Measurements from ENCODE around the gene SSR3.
"Not testable (repeated sequence)": the region's sequence is repeated elsewhere in the genome, so short reads cannot be mapped to it uniquely, and the experiment has no call there.

Gene SSR3

DNA sequence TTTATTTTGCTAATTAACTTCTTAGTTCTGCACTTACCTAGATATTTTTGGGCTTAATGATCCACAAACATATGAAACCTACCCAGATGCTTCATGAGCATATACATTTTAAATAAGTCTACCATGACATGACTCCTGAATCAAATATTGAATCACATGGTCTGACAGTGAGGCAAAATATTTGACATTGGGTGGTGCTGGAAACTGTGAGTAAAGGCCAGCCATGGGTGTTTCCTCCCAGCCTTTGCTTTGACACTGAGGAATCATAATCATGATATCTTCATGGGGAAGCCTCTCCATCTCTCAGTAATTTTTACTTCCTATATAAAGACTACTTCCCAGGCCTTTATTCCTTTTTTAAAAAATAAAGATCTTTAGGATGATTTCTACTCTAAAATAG, 22.8 kb upstream of the SSR3 start:
- no peak overlapping the region for H3K27ac ChIP-seq
- ChIA-PET POLR2A (ENCODE audit: low non-redundant PET) (no interaction called here), CTCF (no interaction called here)
- DNase-seq (ENCODE audit: low spot score), result peak; percentile 20
- TF ChIP-seq CTCF (conservative IDR thresholded peaks at IDR 0.05; ENCODE audit: low read depth), result no peak

DNA sequence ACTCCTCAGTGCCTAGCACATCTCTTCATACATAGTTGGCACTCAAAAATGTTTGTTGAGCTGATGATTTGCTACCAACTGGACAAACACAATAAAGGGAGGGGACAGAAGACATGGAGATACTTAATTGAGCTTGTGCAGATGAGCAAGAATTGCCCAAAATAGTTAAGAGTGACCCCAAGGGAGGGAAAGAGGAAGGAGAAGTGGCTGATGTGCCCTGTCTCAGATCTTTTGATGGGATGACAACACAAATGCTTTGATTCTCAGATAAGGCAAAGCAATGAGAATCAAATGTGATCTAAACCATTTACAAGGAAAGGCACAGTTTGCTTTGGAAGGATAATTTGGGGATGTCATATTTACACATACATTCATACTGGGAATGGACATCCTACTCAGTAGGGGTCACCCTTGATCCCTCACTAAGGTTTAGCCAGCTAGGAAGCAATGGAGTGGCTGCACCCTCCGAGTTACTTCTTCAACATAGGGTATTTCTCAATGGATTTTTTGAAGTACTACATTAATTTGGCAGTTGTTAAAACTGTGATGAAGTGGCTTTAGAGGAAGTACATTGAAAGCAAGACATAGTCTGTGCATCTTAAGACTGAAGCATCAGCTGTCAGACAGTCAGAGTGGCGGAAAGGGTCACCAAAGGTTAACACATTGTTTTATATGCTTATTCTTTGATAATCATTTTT, 21.9 kb upstream of the SSR3 start:
- ChIA-PET CTCF (interaction anchor here (0.7 kb wide), 2 partner anchors 69 to 447 kb away, joined by 3 to 4 read pairs; no protein-coding TSS in a partner anchor), POLR2A (ENCODE audit: low non-redundant PET) (no interaction called here)
- no peak for TF ChIP-seq CTCF (conservative IDR thresholded peaks at IDR 0.05; ENCODE audit: low read depth)
- DNase-seq (ENCODE audit: low spot score), result no peak
- H3K27ac ChIP-seq, result no peak overlapping the region

DNA sequence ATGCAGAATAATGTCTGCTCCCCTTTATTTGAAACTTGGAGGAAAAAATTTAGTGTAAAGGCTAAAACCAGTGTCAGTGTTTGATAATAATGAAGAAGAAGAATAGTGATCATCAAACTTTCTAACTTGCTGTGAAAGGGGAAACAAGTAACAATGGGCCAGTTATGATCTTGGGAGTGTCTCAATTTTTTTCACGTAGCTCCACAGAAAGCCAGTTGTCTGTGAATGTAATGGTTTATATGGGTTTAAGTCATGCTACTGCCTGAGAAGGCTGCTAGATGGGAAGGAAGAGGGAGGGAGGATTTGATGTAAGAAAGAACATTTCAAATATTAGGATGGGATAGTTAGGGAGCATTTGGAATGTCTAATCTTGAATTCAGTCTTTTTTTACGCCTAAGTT, 21.1 kb upstream of the SSR3 start:
- ChIA-PET CTCF (interaction anchor here (0.7 kb wide), 2 partner anchors 70 to 448 kb away, joined by 3 to 4 read pairs; no protein-coding TSS in a partner anchor), POLR2A (ENCODE audit: low non-redundant PET) (no interaction called here)
- TF ChIP-seq CTCF (conservative IDR thresholded peaks at IDR 0.05; ENCODE audit: low read depth), result no peak
- no peak for DNase-seq (ENCODE audit: low spot score)
- H3K27ac ChIP-seq, result no peak overlapping the region

DNA sequence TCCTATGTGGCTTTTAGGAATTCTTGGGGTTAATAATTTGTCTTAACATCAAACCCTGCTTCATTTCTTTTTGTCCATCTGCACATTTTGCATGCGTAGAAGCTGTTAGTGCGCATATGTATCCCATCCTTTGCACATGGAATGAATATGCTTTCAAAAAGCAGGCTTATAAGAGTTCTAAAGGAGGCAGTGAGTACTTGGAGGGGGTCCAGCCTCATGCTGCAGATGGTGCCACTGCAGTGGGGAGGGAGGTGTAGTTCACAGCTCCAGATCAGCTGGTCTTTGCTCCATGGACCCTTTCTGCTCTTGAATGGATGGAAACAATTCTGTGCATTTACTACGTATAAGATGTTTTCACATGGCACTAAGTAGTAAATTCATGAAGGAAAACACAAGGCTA, 20.7 kb upstream of the SSR3 start:
- CTCF ChIA-PET, result interaction anchor here (0.8 kb wide), 1 partner anchor 10 kb away, joined by 4 read pairs; no protein-coding TSS in a partner anchor
- POLR2A ChIA-PET (ENCODE audit: low non-redundant PET), result no interaction called here
- no peak for TF ChIP-seq CTCF (conservative IDR thresholded peaks at IDR 0.05; ENCODE audit: low read depth)
- no peak for DNase-seq (ENCODE audit: low spot score)
- H3K27ac ChIP-seq, result no peak overlapping the region

- H3K27ac ChIP-seq; DNase-seq (ENCODE audit: low spot score); POLR2A ChIA-PET (ENCODE audit: low non-redundant PET); CTCF ChIA-PET: not testable (repeated sequence)
These were observed 15.0 kb upstream of the SSR3 start for GRCh38 chr3:156569881-156570280.

GRCh38 chr3:156569016-156569415, 14.1 kb upstream of the SSR3 start:
- H3K27ac ChIP-seq; DNase-seq (ENCODE audit: low spot score); POLR2A ChIA-PET (ENCODE audit: low non-redundant PET); CTCF ChIA-PET: not testable (repeated sequence)

DNA sequence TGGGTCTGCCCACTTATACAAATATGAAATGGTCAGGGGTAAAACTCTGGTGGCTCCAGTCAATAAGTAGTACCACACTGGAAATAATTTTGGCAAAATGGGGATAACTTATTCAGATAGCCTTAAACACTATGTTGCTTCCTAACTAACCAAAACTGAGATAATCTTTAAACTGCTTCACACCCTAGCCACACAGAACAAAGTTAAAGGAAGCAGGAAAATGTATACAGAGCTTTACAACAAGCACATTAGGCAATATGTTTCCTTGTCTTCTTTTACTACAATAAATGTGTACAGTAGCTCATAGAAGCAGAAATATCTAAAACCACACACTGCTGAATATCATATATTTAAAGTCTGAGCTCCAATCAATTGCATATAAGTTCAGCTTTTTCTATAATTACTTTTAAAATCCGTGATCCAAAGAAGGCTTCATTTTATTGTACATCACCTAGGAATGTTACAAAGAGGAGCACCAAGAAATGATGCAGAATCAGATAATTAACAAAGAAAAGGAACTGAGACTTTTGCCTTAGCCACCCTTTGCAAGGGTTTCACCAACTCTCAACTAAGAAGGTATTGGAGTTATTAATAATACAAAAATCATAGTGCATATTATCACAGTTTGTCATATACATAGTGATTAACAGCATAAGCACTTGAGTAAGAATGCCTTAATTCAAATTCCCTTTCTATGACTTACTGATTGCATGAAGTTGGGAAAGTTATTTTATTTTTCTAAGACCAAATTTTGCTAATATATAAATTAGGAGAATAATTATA, 9.2 kb upstream of the SSR3 start:
- POLR2A ChIA-PET (ENCODE audit: low non-redundant PET), result no interaction called here
- no peak for DNase-seq (ENCODE audit: low spot score)
- CTCF ChIA-PET, result interaction anchor here (0.7 kb wide), 1 partner anchor 46 kb away, joined by 3 read pairs; no protein-coding TSS in a partner anchor
- no peak overlapping the region for H3K27ac ChIP-seq
- TF ChIP-seq CTCF (conservative IDR thresholded peaks at IDR 0.05; ENCODE audit: low read depth), result no peak

- CTCF ChIA-PET; DNase-seq (ENCODE audit: low spot score); POLR2A ChIA-PET (ENCODE audit: low non-redundant PET); H3K27ac ChIP-seq: not testable (repeated sequence)
These were observed 7.6 kb upstream of the SSR3 start for GRCh38 chr3:156562486-156562885.
